Activated CD8-positive, alpha-beta T cell treated with anti-CD3 and anti-CD28 coated beads, Interleukin-2, amount 10 ng/mL, durations not matched to agents 7 days and 5 days (primary cell): ENCODE data around the gene DSCAM. TPM values are rescaled to one million over a fixed set of nuclear protein-coding genes. Genes with fewer than 3 reads are reported as not detected.

ENCODE experiments used
- ATAC-seq: fragments of 150-1000 bp; cut with Tn5 transposase; one replicate; pipeline ENCODE4 v1.10.0; 2021; ENCODE audit warnings: moderate library complexity
- CTCF ChIA-PET: fragments of 350-600 bp; sonication (Branson Sonifier 250); formaldehyde crosslinking; loops from one replicate; lab custom pipeline; 2021; ENCODE audit warnings: antibody characterized with exemption; lab: Charles Lee
- POLR2A ChIA-PET: fragments of 350-600 bp; sonication (Branson Sonifier 250); formaldehyde crosslinking; loops from one replicate; lab custom pipeline; 2021; ENCODE audit warnings: antibody characterized with exemption; lab: Charles Lee
- DNase-seq: peaks from one replicate; pipeline ENCODE4 v3.0.0-alpha.2; 2020
- H3K27ac Mint-ChIP-seq: one replicate; pipeline ENCODE4 v1.8.0; 2021; ENCODE audit warnings: mild to moderate bottlenecking, mixed read lengths
- H3K27me3 Mint-ChIP-seq: one replicate; pipeline ENCODE4 v1.8.0; 2021; ENCODE audit warnings: low read depth, mixed read lengths
- H3K36me3 Mint-ChIP-seq: one replicate; pipeline ENCODE4 v1.8.0; 2021; ENCODE audit warnings: low read depth, mixed read lengths
- H3K4me1 Mint-ChIP-seq: one replicate; pipeline ENCODE4 v1.8.0; 2021; ENCODE audit warnings: low read depth, mixed read lengths
- H3K4me3 Mint-ChIP-seq: one replicate; pipeline ENCODE4 v1.8.0; 2021; ENCODE audit warnings: mild to moderate bottlenecking, mixed read lengths
- H3K9me3 Mint-ChIP-seq: one replicate; pipeline ENCODE4 v1.8.0; 2022; ENCODE audit warnings: mixed read lengths; ENCODE audit not compliant: insufficient read depth
- microRNA-seq: library from miRNA; unstranded; fragments of <30 nt; microRNA quantifications from one replicate; pipeline ENCODE4 v1.2.0, GENCODE V29; 2022
- total RNA-seq, 2 experiments: library from RNA; stranded (reverse); gene quantifications; one replicate each; pipeline ENCODE4 v1.2.3, GENCODE V29; 2021

DSCAM gene
- total RNA-seq, 2 experiments from 2014 or later: not detected

DNA sequence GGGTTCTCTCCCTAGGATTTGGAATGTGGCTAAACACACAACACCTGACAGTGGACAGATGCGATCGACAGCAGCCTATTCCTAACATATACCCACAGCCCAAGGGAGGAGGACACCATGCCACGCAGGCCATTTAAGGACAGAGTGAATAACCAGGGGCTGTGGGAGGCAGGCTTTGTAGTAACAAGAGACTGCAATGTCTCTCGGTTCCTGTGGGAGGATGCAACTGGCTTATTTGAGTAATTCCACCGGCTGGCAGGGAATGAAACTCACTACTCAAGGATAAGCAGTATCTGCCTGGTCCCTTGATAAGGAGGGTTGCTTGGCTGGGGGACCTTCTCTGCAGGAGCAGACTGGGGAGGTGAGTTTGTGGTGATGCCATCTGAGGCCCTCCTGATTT lies 870.2 kb downstream of the DSCAM start:
- no peaks in the 10 kb centered on the region for H3K27me3 Mint-ChIP-seq
- H3K9me3 Mint-ChIP-seq: no peaks in the 10 kb centered on the region
- ChIA-PET CTCF (no interaction called here), POLR2A (no interaction called here)
- H3K4me1 Mint-ChIP-seq: no peaks in the 10 kb centered on the region
- H3K36me3 Mint-ChIP-seq: no peaks in the 10 kb centered on the region
- no peak overlapping the region for H3K27ac Mint-ChIP-seq
- no peak for ATAC-seq
- no peak for DNase-seq
- H3K4me3 Mint-ChIP-seq: no peak overlapping the region

DNA sequence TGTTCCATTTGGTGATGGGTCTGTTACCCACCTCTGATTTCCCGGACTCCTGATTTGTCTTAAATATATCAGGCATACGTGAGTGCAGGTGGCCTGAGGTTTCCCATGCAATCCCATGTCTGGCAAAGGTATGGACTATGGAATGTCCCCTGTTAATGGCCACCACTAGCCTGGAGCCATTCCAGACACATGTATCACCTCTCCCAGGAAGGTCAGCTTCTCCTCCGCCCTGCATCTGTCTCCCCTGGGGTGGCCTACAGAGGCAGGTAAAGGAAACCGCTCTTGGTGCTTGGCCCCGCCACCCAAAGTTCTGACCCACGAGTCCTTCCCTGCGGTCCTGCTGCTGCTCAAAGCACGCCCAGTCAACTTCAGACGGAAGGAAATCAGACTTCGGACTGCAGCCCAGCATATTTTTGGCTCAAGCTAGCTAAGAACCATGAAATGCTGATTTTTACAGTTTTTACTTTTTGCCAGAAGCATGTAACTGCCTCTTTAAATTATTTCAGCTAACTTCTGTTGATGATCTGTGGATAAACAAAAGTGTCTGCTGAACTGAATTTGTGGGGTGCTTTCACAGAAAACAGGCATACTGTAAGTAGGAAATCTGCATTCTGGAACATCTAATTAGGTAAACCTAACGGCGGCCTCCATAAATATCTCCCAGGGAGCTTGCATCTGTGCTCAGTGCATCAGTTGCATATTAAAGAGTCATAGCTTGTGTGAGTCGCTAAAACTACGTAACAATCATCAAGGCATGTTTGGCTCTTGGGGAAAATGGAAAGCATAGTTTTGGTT lies 873.8 kb downstream of the DSCAM start:
- Mint-ChIP-seq H3K36me3 (no peaks in the 10 kb centered on the region), H3K27ac (no peak overlapping the region), H3K4me3 (no peak overlapping the region), H3K4me1 (no peaks in the 10 kb centered on the region), H3K9me3 (peaks cover 11% of the 10 kb centered on the region), H3K27me3 (no peaks in the 10 kb centered on the region)
- CTCF ChIA-PET: no interaction called here
- DNase-seq: no peak
- no peak for ATAC-seq
- POLR2A ChIA-PET: no interaction called here

DNA sequence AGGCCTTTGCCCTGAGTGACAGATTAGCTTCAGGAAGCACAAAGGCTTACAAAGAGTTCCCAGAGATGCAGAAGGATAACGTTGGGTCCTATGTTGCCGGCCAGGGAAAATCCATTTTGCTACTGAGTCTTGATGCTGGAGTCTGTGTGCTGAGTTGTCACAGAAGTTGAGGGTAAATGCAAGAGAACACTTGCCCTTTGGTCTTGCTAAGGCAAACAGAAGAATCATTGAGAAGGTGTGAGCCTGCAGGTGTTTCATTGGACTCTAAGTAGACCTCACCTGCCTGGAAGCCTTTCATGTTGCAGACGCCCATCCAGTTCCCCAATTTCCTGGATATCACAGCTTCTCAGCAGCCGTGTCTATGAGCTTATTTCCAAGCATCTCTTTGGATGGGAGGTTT lies 874.5 kb downstream of the DSCAM start:
- ATAC-seq (no peak), DNase-seq (no peak)
- Mint-ChIP-seq H3K4me1 (no peaks in the 10 kb centered on the region), H3K9me3 (peaks cover 11% of the 10 kb centered on the region), H3K27me3 (no peaks in the 10 kb centered on the region), H3K36me3 (no peaks in the 10 kb centered on the region), H3K4me3 (no peak overlapping the region), H3K27ac (no peak overlapping the region)
- CTCF ChIA-PET: no interaction called here
- POLR2A ChIA-PET: no interaction called here

DNA sequence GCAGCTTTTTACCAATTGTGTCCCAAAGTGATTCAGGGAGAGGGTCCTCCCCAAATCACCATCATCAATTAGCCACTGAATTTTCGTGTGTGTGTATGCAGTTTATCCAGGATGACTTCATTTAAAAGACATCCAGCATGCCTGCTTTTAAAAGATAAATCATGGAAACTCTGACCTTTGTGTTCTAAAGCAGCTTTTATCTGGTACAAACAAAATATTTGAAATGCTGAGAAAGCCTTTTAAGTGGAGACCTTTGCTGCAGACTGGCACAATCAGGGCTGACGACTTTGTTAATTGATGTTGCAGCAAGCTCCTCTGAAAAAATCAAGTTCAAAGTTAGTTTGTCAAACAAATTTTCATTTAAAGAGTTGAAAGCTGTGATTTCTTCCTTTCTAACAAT lies 875.0 kb downstream of the DSCAM start:
- H3K36me3 Mint-ChIP-seq: no peaks in the 10 kb centered on the region
- peaks cover 11% of the 10 kb centered on the region for H3K9me3 Mint-ChIP-seq
- H3K4me1 Mint-ChIP-seq: no peaks in the 10 kb centered on the region
- POLR2A ChIA-PET: no interaction called here
- ATAC-seq: no peak
- H3K27me3 Mint-ChIP-seq: no peaks in the 10 kb centered on the region
- CTCF ChIA-PET: no interaction called here
- no peak overlapping the region for H3K27ac Mint-ChIP-seq
- no peak for DNase-seq
- H3K4me3 Mint-ChIP-seq: no peak overlapping the region

DNA sequence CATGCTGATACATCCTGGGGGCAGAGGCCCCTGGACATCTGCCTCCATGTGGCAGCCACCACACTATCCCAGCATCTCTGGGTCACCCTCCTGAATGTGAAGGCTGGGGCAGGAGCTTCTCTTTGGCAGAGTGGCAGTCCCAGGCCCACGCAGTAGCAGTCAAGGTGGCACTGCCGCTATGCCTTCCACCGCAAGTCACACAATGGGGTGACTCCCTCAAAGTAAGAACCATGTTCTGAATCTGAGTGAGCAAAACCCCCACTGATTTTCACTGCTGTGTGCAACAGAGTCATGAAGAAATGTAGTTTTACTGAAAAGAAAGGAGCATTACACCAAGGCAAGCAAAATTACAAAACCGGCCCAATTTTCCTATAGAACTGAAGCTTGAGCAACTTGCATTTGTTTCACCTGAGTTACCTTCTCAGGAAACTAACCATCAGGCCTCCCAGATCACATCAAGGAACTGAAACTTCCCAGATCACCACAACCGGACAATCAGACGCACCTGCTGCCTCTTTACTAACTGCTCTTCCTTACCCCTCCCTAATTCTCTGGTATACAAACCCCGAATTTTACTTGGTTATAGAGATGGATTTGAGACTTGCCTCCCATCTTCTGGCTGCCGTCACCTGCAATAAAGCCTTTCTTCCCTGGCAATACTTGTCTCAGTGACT lies 877.1 kb downstream of the DSCAM start:
- H3K9me3 Mint-ChIP-seq: peaks cover 11% of the 10 kb centered on the region
- H3K36me3 Mint-ChIP-seq: no peaks in the 10 kb centered on the region
- ChIA-PET POLR2A (no interaction called here), CTCF (no interaction called here)
- no peaks in the 10 kb centered on the region for H3K27me3 Mint-ChIP-seq
- no peaks in the 10 kb centered on the region for H3K4me1 Mint-ChIP-seq
- DNase-seq (no peak), ATAC-seq (no peak)
- H3K4me3 Mint-ChIP-seq: no peak overlapping the region
- no peak overlapping the region for H3K27ac Mint-ChIP-seq

DNA sequence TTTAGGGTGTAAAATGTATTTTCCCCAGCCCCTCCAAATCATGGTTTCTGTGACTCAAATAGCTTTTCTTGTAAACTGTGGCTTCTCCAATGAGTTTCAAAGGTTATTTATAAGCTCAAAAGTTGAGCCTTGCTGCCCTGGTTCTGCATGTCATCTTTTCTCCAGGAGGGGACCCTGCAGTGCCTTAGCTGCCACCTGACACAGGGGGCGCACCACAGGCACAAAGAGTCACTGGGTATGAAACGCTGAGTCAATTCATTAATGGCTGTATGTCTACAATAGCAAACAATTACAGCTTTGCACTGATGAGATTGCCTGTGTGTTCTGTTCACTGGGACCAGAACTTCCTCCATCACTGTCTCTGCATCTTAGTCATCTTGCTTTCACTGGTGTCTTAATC lies 878.9 kb downstream of the DSCAM start:
- DNase-seq (no peak), ATAC-seq (no peak)
- H3K27me3 Mint-ChIP-seq: no peaks in the 10 kb centered on the region
- ChIA-PET CTCF (no interaction called here), POLR2A (no interaction called here)
- H3K9me3 Mint-ChIP-seq: peaks cover 11% of the 10 kb centered on the region
- no peaks in the 10 kb centered on the region for H3K36me3 Mint-ChIP-seq
- H3K4me3 Mint-ChIP-seq: no peak overlapping the region
- H3K4me1 Mint-ChIP-seq: no peaks in the 10 kb centered on the region
- no peak overlapping the region for H3K27ac Mint-ChIP-seq

DNA sequence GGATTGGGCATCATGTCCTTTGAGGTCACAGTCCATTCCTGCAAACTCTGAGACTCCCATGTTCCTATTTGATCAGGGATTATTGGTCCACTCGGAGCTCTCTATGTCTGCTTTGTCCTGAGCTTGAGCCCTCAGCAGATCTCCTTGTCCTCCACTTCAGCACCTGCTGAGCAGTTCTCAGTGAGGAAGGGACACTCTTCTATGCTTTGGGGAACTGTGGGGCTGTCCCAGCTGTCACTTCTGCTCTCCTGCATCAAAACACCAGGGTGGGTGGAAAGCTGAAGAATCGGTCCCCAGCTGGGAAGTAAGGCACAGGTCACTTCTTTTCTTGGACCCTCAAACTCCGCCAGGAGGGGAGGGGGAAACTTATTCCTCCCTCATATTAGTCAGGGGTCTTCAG lies 880.2 kb downstream of the DSCAM start:
- Mint-ChIP-seq H3K36me3 (no peaks in the 10 kb centered on the region), H3K27me3 (no peaks in the 10 kb centered on the region), H3K9me3 (peaks cover 14% of the 10 kb centered on the region), H3K27ac (no peak overlapping the region), H3K4me3 (no peak overlapping the region), H3K4me1 (no peaks in the 10 kb centered on the region)
- DNase-seq: no peak
- ATAC-seq: no peak
- ChIA-PET POLR2A (no interaction called here), CTCF (no interaction called here)

DNA sequence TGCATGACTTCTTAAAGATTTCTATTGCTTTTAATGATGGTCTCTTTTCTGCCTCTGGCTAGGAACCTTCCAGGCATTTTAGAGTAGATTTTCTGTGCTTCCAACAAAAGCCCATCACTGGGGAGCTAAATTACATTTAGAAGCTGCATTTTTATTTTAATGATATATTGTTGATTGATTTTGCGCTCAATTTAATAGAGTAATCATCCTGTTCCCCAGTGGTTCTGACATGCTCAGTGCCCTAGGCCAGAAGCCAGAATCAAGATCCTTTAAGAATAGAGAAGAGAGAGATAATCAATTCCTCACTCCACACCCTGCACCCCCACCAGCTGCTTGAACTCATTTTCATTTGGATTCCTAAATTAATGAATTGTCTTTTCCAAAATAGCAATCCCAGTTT lies 881.9 kb downstream of the DSCAM start:
- DNase-seq (no peak), ATAC-seq (no peak)
- Mint-ChIP-seq H3K27ac (no peak overlapping the region), H3K4me3 (no peak overlapping the region), H3K4me1 (no peaks in the 10 kb centered on the region), H3K27me3 (no peaks in the 10 kb centered on the region), H3K9me3 (peaks cover 14% of the 10 kb centered on the region), H3K36me3 (no peaks in the 10 kb centered on the region)
- CTCF ChIA-PET: no interaction called here
- POLR2A ChIA-PET: no interaction called here

DNA sequence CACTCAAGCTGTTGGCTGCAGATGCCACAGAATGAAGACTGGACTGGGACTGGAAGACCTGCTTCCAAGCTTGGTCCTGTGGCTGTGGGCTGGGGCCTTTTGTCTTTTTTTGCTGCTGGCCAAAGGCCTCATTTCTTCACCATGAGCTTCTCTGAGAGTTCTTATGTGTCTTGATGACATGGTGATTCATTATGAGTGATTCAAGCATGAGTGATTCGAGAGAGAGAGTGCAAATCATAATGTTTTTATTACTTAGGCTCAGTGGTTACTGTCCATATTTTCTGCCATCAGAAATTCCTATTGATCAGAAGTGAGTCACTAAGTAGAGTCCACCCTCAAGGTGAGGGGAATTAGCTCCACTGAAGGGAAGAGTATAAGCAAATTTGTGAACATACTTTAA lies 885.7 kb downstream of the DSCAM start:
- ChIA-PET POLR2A (no interaction called here), CTCF (no interaction called here)
- Mint-ChIP-seq H3K9me3 (peaks cover 13% of the 10 kb centered on the region), H3K36me3 (no peaks in the 10 kb centered on the region), H3K27ac (no peak overlapping the region), H3K27me3 (no peaks in the 10 kb centered on the region), H3K4me1 (no peaks in the 10 kb centered on the region), H3K4me3 (no peak overlapping the region)
- DNase-seq: no peak
- ATAC-seq: no peak

Small RNA genes lying within 50 kb of the gene (microRNA-seq; reads per million reads assigned to microRNA genes)
- gene MIR4760: not detected
